ENCODE measurements around the gene BSG.
"Not testable (repeated sequence)": the region's sequence is repeated elsewhere in the genome, so short reads cannot be mapped to it uniquely, and the experiment has no call there.

The BSG gene

DNA sequence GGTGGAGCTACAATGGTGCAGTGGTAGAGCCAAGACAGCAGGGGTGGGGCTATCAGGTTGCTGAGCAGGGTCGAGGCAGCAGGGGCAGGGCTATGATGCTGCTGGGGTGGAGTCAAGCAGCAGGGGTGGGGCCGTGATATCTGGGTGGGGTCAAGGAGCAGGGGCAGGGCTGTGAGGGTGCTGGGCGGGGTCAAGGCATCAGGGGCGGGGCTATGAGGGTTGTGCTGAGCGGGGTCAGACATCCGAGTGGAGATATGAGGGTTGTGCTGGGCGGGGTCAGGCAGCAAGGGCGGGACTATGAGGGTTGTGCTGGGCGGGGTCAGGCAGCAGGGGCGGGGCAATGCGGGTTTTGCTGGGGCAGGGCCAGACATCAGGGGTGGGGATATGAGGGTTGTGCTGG, 32.0 kb downstream of the BSG start:
- DNase-seq (ENCODE audit: low read depth, low spot score), result no peak

DNA sequence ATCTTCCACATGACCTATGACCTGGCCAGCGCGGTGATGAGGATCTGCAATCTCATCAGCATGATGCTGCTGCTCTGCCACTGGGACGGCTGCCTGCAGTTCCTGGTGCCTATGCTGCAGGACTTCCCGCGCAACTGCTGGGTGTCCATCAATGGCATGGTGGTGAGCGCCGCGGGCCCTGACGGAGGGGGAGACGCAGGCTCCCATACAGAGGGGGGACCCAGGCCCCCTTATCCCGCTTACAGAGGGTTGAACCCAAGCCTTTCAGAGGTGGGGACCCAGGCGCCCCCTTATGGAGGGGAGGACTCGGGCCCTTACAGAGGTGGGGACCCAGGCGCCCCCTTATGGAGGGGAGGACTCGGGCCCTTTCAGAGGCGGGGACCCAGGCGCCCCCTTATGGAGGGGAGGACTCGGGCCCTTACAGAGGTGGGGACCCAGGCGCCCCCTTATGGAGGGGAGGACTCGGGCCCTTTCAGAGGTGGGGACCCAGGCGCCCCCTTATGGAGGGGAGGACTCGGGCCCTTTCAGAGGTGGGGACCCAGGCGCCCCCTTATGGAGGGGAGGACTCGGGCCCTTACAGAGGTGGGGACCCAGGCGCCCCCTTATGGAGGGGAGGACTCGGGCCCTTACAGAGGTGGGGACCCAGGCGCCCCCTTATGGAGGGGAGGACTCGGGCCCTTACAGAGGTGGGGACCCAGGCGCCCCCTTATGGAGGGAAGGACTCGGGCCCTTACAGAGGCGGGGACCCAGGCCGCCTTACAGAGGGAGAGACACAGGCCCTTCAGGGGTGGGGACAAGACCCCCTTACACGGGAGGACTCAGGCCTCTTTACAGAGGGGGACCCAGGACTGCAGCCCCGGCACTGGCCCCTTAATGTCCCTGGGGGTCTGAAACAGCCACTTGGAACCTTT, 32.9 kb downstream of the BSG start:
- DNase-seq (ENCODE audit: low read depth, low spot score), result not testable (repeated sequence)

DNA sequence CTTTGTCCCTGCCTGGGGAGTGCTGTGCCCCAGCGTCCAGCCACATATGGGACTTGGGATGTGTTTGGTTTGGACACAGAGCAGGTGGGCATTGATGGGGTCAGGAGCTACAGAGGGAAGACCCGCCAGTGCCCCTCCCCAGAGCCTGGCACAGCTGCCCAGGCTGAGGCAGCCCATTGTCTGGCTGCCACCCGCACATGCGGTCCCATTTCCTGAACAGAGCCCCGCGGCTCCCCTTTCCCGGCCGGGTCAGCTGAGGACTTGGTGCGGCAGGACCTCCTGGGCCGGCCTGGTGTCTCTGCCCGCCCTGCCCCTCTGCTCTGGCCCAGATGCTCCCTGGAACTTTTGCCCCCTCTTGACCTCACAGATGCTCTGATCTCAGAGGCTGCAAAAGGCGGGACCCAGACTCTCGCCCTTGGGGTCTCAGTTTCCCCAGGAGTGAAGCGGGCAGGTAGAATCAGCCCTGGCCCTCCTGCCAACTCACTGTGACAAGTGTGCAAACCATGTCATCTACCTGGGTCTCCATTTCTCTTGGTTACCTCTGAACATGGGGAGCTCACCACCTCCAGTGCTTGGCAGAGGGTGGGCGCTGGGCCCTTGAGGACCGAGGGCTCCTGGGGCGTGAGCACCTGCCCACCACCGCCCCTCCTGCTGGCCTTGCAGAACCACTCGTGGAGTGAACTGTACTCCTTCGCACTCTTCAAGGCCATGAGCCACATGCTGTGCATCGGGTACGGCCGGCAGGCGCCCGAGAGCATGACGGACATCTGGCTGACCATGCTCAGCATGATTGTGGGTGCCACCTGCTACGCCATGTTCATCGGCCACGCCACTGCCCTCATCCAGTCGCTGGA, 35.1 kb downstream of the BSG start:
- DNase-seq (ENCODE audit: low read depth, low spot score), result no peak

DNA sequence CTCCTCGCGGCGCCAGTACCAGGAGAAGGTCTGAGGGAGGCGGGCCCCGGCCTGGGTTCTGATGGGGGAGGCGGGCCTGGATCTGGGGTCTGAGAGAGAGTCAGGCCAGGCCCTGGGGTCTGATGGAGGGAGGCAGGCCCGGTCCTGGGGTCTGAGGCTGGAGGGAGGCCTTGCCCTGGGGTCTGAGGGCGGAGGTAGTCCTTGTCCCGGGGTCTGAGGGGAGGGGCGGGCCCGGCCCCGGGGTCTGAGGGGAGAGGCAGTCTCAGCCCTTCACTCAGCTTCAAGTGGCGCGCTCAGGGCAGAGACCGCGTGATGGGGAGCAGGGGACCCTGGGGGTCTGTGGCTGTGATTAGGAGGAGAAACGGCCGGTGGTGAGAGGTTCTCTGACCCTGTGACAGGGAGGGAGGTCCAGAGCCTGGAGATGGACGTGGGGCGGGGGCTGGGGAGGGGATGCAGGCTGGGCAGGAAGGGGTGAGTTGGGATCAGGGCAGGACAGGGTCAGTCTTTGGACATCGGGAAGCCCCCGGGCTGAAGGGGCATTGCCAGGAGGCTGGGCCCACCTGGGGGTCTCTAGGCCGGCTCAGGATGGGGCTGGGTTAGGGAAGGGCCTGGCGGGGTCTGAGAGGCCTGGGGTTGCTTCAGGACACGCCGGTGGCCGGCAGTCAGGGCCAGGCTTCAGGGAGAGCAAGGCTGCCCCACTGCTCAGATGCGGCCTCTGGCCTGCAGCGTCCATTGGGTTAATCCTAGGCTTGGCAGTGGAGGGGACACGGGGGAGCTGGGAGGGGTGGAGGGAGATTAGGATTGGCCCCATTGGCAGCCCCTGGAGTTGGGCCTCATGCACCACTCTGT, 36.0 kb downstream of the BSG start:
- DNase-seq (ENCODE audit: low read depth, low spot score), result no peak

DNA sequence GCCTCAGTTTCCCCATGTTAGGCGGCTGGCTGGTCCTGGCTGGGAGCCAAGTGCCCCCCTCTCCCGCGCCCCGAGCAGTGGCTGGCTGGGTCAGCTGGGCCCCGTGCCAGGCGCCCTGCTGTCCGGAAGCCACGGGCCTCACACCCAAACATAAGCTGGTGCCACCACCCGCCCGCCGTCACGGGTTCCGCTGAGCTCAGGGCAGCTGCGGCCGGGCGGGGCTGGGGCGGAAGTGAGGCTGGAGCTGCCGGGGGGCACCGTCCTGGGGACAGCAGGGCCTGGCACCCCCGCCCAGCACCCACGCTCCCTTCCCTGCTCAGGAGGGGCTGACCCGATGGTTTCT, 36.6 kb downstream of the BSG start:
- no peak for DNase-seq (ENCODE audit: low read depth, low spot score)

DNA sequence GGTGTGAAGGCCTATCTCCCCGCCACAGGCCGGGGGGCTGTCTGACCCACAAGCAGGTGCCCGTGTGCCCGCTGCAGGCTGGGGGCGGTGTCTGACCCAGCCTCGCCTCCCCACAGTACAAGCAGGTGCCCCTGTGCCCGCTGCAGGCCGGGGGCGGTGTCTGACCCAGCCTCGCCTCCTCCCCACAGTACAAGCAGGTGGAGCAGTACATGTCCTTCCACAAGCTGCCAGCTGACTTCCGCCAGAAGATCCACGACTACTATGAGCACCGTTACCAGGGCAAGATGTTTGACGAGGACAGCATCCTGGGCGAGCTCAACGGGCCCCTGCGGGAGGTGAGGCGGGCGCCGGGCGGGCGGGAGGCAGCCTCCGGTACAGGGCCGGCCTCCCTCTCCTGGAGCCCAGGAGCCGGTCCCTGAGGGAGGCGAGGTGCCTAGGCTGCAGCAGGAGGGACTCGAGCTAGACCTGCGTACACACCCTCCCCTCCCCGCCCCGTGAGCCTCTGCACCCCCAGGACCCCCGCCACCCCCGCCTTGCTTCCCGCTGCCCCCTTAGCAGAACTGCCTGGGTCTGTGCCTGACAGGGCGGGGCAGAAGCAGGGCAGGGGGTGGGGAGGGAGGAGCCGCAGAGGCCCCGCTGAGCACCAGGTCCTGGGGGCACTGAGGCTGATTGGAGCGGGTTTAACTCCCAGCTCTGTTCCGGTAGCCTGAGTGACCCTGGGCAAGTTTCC, 37.8 kb downstream of the BSG start:
- no peak for DNase-seq (ENCODE audit: low read depth, low spot score)

DNA sequence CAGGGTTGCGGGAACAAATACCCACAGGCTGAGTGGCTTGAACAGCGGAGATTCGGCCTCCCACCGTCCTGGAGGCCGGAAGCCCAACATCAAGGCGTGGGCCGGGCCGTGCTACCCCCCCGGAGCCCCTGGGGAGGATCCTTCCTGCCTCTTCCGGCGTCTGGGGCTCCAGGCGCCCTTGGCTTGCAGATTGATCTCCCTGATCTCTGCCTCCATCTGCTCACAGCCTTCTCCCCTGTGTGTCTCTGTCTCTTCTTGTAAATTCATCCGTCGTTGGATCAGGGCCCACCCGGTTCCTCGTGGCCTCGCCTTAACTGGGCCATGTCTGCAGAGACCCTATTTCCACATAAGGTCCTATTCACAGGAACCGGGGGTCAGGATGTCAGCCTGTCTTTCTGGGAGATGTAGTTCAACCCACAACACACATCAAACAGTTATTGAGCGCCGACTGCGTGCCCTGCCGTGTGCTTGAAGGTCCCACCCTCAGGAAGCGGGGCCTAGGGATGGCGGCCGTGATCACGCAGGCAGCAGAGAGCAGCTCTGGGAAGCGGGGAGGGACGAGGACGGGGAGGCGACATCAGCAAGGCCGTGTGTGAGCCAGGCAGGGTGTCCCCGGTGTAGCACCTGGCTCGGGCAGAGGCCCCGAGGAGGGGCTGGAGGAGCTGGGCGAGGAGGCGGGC, 38.5 kb downstream of the BSG start:
- DNase-seq (ENCODE audit: low read depth, low spot score), result peak; percentile 88

DNA sequence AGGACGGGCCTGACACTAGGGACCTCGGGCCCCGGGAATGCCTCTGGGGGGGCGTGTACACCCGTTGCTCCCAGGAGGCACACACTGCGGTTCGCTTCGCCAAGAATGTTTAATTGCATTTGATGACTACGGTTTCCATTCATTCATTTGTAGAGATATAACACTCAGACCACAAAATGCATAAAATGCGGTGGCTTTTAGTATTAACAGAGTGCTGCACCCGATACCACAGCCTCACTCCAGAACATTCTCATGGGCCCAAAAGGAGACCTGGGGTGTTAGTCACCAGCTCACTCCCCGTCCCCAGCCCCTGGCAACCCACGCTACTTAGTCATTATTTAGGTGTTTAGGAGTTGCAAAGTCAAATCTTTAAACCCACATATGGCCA, 39.1 kb downstream of the BSG start:
- DNase-seq (ENCODE audit: low read depth, low spot score), result no peak

DNA sequence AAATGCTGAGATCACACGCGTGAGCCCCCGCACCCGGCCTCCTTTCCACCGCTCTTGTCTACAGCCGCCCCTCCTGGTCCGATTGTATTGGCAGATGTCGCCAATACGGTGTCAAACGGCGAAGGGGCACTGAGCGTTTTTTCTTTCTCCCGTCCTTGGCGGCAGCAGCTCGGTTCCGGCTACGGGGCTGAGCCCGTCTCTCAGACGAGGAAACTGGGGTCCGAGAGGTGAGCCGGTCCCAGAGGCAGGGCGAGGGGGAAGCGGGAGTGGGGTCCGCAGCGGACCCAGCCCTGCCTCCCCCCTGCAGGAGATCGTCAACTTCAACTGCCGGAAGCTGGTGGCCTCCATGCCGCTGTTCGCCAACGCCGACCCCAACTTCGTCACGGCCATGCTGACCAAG, 40.5 kb downstream of the BSG start:
- no peak for DNase-seq (ENCODE audit: low read depth, low spot score)

DNA sequence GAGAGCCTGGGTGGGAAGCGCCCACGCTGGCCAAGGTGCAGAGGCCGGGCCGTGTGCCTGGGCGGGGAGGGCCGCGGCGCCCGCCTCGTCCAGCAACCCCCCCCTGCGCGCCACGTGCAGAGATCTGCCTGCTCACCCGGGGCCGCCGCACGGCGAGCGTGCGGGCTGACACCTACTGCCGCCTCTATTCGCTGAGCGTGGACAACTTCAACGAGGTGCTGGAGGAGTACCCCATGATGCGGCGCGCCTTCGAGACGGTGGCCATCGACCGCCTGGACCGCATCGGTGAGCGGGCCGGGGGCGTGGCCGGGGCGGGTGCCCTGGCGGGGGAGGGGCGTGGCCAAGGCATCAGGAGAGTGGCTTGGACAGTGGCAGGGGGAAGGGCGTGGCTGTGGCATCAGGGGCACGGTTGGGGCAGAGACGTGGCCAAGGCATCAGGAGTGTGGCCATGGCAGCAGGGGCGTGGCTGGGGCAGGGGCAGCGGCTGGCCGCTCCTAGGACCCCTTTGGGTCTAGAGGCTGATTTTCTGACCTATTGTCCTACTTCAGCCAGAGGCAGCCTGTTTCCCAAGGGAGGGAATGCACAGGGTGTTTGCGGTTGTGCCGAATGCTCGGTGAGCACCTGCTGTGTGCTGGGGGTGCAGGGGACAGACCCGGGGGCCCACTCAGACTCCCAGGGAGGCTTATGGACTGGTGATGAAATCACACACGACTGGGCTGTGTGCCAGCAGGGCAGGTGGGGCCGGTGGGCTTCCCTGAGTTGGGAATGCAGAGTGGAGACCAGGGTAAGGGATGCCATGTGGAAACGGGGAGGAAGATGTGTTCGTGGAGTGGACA, 41.6 kb downstream of the BSG start:
- no peak for DNase-seq (ENCODE audit: low read depth, low spot score)

DNA sequence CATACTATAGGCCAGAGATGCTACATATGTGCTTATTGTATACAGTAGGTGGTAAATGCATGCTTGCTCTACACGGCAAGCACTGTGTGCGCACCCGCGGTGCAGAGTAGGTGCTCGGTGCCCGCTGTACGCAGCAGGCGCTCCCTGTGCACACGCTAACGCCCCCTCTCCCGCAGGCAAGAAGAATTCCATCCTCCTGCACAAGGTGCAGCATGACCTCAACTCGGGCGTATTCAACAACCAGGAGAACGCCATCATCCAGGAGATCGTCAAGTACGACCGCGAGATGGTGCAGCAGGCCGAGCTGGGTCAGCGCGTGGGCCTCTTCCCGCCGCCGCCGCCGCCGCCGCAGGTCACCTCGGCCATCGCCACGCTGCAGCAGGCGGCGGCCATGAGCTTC, 43.2 kb downstream of the BSG start:
- DNase-seq (ENCODE audit: low read depth, low spot score), result no peak

DNA sequence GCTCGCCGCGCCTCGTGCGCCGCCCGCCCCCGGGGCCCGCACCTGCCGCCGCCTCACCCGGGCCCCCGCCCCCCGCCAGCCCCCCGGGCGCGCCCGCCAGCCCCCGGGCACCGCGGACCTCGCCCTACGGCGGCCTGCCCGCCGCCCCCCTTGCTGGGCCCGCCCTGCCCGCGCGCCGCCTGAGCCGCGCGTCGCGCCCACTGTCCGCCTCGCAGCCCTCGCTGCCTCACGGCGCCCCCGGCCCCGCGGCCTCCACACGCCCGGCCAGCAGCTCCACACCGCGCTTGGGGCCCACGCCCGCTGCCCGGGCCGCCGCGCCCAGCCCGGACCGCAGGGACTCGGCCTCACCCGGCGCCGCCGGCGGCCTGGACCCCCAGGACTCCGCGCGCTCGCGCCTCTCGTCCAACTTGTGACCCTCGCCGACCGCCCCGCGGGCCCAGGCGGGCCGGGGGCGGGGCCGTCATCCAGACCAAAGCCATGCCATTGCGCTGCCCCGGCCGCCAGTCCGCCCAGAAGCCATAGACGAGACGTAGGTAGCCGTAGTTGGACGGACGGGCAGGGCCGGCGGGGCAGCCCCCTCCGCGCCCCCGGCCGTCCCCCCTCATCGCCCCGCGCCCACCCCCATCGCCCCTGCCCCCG, 43.8 kb downstream of the BSG start:
- DNase-seq (ENCODE audit: low read depth, low spot score), result no peak

DNA sequence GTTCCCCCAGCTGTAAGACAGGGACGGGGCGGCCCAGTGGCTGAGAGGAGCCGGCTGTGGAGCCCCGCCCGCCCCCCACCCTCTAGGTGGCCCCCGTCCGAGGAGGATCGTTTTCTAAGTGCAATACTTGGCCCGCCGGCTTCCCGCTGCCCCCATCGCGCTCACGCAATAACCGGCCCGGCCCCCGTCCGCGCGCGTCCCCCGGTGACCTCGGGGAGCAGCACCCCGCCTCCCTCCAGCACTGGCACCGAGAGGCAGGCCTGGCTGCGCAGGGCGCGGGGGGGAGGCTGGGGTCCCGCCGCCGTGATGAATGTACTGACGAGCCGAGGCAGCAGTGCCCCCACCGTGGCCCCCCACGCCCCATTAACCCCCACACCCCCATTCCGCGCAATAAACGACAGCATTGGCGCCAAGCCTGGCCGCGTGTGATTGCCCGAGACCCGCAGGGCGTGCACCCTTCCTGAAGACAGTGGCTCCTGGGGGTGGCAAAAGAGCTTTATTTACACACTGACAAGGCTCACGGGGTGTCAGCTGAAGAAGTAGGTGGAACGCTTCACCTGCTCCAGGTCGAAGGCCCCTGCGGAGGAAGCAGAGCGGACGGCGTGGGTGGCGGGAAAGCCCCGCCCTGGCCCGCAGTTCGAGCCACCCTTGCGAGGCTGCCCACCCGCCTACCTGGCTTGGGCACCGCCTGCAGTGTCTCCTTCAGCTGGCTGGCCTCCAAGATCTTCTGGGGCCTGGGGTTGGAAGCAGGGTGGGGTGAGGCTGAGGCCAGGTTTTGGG, 44.5 kb downstream of the BSG start:
- no peak for DNase-seq (ENCODE audit: low read depth, low spot score)

DNA sequence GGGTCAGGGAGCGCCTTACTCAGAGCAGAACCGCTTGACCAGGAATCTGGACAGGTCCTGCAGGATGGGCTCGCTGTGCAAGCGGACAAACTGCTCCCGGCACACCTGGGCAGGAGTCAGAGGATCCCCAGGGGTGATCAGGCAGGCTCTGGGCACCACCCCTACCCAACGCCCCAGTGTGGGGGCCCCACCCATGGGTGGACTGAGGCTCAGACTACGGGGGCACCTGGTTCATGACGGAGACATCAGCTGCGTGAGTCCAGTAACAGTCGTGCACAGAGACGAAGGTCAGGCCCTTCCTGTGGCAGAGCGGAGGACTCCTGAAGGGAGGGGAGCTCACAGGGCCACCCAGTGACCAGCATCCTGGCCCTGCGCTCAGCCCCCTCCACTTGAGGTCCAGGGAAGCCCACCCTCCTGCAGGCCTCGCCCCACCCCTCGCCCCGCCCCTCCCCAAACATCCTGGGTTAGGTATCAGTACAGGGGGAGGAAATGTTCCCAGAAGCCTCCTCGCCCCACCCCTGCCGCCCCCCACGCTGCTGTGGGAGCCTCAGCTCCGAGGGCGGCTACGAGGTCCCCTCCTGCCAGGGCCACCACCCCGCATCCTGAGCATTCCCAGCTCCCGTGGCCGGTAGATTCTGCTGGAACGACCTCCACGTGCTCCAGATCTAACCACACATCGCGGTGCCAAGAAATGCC, 45.3 kb downstream of the BSG start:
- no peak for DNase-seq (ENCODE audit: low read depth, low spot score)

DNA sequence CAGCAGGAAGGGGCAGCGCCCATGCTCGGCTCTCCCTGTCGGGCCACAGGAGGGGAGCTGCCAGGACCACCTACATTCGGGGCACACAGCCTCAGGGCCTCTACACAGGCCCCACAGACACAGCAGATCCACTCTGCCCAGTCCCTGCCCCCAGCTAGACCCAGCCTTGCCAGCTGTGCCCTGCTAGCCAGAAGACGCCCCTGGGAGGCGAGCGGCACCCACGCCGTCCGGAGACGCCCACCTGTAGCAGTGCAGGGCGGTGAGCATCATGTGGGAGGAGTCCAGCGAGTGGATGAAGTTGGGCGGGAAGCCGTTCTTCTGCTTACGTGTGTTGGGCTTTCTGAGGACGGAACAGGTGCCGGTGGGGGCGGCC, 45.8 kb downstream of the BSG start:
- DNase-seq (ENCODE audit: low read depth, low spot score), result no peak

DNA sequence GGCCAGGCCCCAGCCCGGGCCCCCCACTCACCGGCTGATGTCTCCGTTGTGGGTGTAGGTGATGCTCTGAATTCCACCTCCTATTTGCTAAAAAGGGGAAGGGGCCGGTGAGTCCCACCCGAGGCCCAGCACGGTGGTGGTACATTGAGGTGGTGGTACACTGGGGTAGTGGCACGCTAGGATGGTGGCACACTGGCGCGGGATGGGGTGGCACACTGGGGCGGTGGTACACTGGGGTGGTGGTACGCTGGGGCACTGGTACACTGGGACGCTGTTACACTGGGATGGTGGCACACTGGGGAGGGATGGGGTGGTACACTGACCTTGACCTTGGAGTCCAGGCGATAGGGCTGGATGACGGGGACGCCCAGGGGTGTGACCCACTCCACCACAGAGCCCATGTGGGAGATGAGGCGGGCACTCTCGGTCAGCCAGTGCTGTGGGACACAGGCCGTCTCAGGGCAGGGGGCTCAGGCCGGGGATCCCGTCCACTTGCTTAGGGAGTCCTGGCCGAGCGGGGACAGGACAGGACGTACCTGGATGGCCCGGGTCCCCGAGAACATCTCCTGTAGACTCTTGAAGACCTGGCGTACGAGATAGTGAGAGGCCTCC, 46.4 kb downstream of the BSG start:
- DNase-seq (ENCODE audit: low read depth, low spot score), result no peak

DNA sequence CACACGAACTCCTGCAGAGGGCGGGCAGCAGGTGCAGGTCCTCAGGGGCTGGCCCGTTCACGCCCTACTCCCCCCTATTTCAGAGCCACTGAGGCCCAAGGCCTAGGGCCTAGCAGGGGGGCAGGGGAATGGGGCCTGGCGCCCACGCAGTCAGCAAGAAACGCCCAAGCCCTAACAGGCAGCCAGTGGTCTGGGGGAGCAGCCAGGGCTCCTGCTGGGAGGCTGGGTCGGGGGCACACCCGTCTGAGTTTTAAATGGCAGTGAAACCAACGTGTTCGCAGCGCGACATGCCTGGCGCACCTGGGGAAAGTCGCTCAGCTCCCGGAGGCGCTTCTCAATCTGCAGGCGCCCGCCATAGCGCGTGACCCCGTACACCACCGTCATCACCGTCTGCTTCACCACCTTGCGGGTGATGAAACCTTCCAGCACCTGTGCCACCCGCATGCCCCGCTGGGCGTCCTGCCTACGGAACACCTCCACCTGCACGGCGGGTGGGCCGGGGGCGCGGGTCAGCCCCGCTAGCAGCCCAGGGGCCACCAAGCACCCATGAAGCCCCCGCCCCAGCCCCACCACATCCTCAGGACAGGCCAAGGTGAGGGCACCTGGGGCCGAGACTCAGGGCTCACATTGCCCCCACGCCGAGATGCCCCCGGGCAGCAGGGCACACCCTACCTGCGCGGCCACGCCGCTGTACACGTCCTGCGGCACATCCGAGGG, 47.0 kb downstream of the BSG start:
- no peak for DNase-seq (ENCODE audit: low read depth, low spot score)

Measured in smooth muscle cell of the brain vasculature (primary cell).